ENCODE measurements around the gene FHIT.

The FHIT gene

GRCh38 chr3:60651799-60652198 is 599.5 kb downstream of the FHIT start:
- no peak for TF ChIP-seq CTCF (IDR thresholded peaks at IDR 0.05; ENCODE audit: low read depth, low read length, missing control alignments)
- DNase-seq (ENCODE audit: low read depth) = no peak
- no peak overlapping the region for H3K4me3 ChIP-seq (ENCODE audit: low read depth, low read length)

- no peak overlapping the region for H3K4me3 ChIP-seq (ENCODE audit: low read depth, low read length)
- no peak for DNase-seq (ENCODE audit: low read depth)
- TF ChIP-seq CTCF (IDR thresholded peaks at IDR 0.05; ENCODE audit: low read depth, low read length, missing control alignments) = no peak
Observed at GRCh38 chr3:60650171-60650570, 601.1 kb downstream of the FHIT start.

- no peak for DNase-seq (ENCODE audit: low read depth)
- no peak for TF ChIP-seq CTCF (IDR thresholded peaks at IDR 0.05; ENCODE audit: low read depth, low read length, missing control alignments)
- H3K4me3 ChIP-seq (ENCODE audit: low read depth, low read length) = no peak overlapping the region
Observed at GRCh38 chr3:60645801-60646200, 605.5 kb downstream of the FHIT start.

- TF ChIP-seq CTCF (IDR thresholded peaks at IDR 0.05; ENCODE audit: low read depth, low read length, missing control alignments) = no peak
- DNase-seq (ENCODE audit: low read depth) = no peak
- no peak overlapping the region for H3K4me3 ChIP-seq (ENCODE audit: low read depth, low read length)
Observed at GRCh38 chr3:60643831-60644230, 607.4 kb downstream of the FHIT start.

- H3K4me3 ChIP-seq (ENCODE audit: low read depth, low read length) = no peak overlapping the region
- TF ChIP-seq CTCF (IDR thresholded peaks at IDR 0.05; ENCODE audit: low read depth, low read length, missing control alignments) = no peak
- DNase-seq (ENCODE audit: low read depth) = no peak
Observed at GRCh38 chr3:60641354-60641753, 609.9 kb downstream of the FHIT start.

GRCh38 chr3:60636846-60637245 is 614.4 kb downstream of the FHIT start:
- no peak for DNase-seq (ENCODE audit: low read depth)
- no peak for TF ChIP-seq CTCF (IDR thresholded peaks at IDR 0.05; ENCODE audit: low read depth, low read length, missing control alignments)
- H3K4me3 ChIP-seq (ENCODE audit: low read depth, low read length) = no peak overlapping the region

- TF ChIP-seq CTCF (IDR thresholded peaks at IDR 0.05; ENCODE audit: low read depth, low read length, missing control alignments) = no peak
- DNase-seq (ENCODE audit: low read depth) = no peak
Observed at GRCh38 chr3:60633644-60634043, 617.6 kb downstream of the FHIT start.

More at GRCh38 chr3:60633644-60634043, 617.6 kb downstream of the FHIT start:
- H3K4me3 ChIP-seq (ENCODE audit: low read depth, low read length) = no peak overlapping the region
